ENCODE data around the gene GPHA2.

GRCh38 chr11:64893194-64894069 lies 42.3 kb downstream of the GPHA2 start:
- no peak for TF ChIP-seq CTCF (IDR thresholded peaks at IDR 0.05; ENCODE audit: insufficient read depth, low read length, poor library complexity, severe bottlenecking)
- no peak for TF ChIP-seq EZH2phosphoT487 (conservative IDR thresholded peaks at IDR 0.05; ENCODE audit: low read length)

Data from SU-DHL-6 (cell line).